Activated CD4-positive, alpha-beta T cell treated with anti-CD3 and anti-CD28 coated beads, Interleukin-2, amount 50 U/mL, for 24 hours (primary cell): ENCODE results near the gene KLF6.

ENCODE experiments used
- DNase-seq, 2 donors: peaks; one replicate each; pipeline ENCODE4 v3.0.0-alpha.2; 2020; ENCODE audit warnings: low read depth in 1 of 2, low spot score in 1 of 2

Gene KLF6

DNA sequence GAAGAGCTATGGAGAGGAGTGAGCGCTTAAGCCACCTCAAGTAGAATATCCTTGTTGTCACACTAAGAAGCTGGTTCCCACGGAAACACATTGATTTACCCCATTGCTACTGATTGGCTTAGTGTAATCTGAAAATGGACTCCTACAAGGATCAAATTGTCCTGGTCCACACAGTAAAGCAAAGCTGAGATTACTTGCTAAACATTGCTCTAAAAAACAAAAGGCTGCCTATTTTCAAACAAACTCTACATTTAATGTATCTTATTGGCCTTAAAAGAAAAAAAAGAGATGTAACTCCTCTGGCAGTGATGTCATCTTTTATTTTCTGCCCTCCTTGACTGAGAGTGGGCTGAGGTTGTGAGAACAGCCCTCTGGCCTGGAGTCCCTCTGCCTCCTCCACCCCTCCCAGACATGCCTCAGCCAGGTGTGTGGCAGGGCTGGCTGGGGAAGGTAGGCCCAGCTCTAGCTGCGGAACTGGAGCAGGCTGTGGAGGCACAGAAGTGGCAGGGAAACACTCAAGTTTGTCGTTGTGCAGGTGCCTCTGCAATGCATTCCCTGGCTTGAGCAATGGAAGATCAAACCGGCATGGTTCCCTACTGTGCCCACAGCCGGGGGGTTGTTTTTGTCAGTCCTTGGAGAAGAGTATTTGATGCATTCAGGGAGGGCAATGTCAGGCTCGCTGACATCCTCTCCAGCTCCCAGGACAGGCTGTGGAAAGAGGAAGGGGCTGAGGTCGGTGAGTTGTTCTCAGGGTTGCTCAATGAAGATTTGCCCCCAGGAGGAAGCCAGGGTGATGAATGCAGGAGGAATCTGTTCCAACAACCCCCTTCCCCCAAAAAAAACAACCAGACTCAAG lies 9.1 kb downstream of the KLF6 start:
- DNase-seq = no peak

DNA sequence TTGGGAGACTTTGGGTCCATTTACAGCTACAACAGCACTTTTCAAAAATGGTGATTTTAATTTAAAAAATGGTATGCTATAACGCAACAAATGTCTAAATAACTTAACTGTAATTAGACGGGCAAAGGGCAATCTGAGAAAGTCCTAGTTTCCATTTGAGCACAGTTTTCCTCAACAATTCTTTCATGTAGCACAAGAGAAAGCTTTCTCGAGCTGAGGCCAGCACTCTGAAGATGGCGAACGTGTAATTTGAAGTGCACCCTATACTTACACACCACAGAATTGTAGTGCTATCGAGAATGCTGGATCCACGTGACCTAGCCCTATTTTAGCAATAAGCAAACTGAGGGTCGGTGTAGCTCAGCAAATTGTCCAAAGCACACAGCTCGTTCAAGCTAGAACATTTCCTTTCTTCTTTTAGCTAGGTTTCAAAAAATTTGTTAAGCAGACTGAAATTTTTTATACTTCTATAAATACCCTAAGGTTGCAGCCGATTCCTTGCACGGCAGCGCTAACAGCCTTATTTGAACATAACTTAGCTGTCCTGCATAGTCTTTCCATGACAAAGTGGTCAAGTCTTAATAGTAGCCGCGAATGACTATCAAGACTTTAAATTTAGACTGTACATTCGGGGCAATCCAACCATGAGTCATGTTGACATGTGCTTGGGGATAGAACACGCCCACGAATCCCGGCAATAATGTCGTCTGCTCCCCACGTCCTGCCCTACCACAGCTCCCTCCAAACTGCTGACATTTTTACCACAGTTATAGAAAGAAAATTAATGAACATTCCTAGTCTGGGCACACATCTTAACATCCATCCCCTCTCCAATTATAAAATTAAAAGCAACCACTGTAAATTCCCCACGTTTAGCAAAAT lies 10.0 kb downstream of the KLF6 start:
- no peak for DNase-seq

- DNase-seq = no peak
Observed at GRCh38 chr10:3774018-3774813, 10.8 kb downstream of the KLF6 start.

DNA sequence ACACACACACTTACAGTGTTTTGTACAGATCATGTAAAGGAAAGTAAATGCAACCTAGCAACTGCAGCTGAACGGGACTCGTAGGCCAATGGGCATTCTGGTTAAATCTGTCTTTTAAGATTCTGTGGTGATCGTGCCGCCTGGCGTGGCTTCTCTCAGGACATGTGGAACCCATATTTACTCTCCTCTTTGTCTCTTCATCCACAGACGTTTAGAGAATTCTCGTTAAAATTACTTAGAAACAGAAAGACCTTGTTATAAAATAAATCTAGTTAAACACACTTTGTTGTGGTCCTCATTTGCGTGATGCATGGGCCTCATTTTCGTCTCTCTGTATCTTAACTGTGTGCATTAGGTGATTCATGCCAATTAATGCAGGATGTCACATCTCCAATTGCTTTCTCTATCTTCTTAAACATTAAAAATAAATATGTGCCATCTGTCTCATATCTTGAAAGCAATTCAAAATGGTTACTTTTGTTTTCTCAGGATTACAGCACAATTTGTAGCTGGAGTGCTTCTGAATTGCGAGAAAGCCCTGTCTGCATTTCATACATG lies 11.5 kb downstream of the KLF6 start:
- DNase-seq = no peak

DNA sequence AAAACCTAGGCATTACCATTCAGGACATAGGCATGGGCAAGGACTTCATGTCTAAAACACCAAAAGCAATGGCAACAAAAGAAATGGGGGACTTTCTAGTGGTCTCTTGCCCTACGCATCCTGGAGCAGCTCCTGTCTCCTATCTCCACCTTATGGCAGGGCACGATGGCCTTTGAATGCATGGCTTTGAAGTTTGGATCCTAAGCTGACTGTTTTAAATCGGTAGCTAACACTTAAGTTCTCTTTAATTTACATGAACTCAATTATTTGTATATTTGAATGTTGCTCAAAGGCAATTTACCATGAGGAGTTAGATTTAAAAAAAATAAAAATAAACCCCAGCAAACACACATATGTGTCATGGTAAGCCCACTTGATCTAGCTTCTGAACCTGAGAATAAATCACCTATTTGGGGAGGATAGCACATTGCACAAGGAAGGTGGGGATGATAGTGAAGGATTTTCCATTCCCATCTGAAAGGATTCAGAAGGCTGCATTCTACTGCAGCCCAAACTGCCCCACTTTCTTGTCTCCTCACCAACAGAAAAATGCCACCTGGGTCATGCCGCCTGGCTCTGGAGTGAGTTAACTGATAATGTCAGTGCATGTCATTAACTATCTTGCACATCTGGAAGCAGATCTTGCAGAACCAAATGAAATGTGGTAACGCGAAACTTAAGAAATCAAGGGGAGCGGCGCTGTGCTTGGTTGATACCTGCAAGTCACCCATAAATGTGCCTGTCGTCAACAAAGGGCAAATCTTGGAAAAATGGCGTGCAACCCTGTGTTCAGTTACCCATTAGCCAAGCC lies 12.4 kb downstream of the KLF6 start:
- no peak for DNase-seq

DNA sequence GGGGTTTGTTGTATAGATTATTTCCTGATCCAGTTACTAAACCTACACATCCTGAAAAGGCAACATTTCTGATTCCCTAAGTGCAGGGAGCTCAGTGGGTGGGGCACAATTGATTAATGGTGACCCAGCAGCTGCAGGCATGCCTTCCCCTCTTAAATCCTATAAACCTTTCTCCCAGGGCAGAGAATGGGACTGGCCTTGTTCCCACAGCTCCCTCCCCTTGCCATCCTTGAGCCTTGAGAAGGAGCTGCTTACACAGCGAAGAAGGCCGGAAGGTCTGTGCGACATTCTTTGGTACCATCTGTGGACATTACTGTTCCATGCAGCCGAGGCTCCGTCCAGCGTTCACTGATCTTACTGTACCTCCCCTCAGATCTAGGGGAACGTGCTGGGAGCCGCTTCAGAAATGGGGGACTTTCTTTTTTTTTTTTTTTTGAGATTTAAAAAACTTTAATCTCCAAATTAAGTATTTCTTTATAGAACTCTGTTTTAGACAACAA lies 14.3 kb downstream of the KLF6 start:
- DNase-seq = no peak

GRCh38 chr10:3769556-3769955 lies 15.5 kb downstream of the KLF6 start:
- DNase-seq = no peak

- no peak for DNase-seq
Observed at GRCh38 chr10:3766046-3766756, 18.8 kb downstream of the KLF6 start.

GRCh38 chr10:3765146-3765545 lies 19.9 kb downstream of the KLF6 start:
- no peak for DNase-seq

DNA sequence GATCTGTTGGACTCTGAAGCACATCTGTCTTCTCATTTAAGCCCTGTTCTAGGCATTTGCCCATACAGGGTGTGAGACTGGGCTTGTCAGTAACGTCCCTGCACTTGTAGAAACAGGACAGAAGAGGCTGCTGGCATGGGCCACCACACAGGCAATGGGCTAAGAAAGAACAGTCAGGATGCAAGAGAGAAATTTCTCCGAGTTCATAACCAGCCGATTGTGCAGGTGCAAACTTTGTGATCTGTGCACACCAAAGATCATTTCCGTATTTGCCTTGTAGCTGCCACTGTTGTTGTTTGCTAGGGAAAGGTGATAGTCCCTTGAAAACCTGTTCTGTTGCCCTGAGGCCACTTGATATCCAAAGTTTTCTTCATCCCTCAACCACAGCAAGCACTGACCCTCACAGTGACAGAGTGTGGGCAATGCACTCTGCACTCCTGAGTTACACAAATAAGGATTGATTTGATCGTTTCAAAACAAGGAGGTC lies 20.3 kb downstream of the KLF6 start:
- DNase-seq = no peak

DNA sequence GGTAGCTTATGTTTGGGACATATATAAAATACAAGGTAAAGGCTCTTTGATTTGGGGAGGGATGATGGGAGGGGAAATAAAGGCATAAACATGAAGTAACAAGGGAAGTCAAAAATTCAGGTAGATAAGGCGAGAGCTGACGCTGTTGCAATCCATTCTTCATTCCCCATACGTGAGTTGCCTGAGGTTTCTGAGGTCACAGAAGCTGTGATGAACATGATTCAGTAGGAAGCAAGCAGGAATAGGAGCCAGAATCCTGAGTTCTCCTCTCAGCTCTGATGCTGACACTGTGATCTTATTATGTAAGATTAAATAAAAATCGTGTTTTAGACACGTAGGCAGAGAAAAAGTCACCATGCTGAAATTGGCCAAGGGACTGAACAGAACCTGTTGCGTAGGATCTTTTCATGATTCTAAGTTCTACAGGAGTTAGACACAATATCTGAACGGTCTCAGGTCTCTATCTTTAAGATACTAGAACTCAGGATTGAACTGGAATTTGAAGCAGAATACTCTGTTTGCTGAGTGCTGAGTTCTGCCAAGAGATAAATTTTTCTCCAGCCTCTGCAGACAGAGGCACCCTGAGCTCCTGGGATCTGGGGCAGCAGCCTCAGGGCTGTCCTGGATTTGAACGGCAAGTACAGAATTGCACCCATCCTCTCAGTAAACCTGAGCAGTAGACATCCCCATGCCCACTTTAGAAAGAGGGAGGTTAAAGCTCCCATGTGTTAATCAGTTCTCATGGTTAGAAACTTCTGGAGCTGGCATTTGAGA lies 21.0 kb downstream of the KLF6 start:
- DNase-seq = no peak

DNA sequence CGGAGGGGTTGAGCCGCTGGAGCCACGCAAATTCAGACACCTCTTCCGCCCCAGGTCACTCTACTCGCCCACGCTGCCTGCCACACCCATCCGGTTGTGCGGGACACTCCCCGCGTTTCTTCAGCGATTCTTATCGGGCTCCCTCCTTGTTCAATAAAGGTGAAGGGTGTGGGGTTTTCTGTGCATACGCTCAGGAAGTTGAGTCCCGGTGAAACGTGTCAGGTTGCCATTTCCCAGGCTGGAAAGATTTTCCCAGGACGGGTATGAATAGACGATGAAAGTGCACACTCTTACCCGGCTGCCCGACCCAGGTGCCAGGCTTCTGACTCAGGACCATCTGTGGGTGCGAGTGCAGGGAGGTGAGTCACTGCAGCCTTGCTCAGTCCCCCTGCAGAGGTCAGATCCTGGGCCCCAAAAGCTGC lies 22.0 kb downstream of the KLF6 start:
- no peak for DNase-seq

DNA sequence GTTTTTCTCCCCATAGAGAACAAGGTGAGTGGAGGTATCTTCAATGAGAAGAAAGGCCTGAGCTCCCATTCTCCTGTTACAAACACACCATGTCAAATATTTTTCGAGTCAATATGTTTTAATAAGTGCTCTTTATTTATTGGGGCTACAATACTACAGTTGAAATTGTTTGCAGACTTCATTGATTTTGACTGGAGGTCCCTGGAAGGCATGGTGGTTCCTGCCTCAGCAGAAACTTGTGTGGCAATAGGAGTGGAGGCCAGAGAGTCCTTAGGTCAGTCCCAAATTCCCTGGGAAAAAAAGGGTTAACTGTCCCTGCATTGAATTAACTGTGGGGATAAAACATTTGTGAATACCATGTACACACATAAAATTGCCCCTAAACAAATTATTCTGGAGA lies 22.7 kb downstream of the KLF6 start:
- no peak for DNase-seq

DNA sequence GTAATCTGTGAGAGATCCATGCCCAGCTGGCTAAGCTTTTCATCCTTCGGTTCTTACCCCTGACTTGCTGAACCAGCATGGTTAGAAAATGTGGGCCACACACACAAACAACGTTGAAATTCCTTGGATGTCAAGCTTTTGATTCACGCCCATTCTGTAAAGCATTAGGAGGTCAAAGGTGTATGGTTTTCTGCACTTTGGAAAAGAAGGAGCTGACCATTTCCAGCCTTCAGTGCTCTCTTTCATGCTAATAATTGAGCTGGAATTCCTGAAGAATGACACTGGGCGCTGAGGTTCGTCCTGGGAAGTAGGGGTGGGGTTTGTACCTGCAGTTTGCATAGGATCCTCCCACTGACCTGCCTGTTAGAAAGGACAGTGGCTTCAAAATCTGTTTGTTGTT lies 23.1 kb downstream of the KLF6 start:
- DNase-seq = no peak

DNA sequence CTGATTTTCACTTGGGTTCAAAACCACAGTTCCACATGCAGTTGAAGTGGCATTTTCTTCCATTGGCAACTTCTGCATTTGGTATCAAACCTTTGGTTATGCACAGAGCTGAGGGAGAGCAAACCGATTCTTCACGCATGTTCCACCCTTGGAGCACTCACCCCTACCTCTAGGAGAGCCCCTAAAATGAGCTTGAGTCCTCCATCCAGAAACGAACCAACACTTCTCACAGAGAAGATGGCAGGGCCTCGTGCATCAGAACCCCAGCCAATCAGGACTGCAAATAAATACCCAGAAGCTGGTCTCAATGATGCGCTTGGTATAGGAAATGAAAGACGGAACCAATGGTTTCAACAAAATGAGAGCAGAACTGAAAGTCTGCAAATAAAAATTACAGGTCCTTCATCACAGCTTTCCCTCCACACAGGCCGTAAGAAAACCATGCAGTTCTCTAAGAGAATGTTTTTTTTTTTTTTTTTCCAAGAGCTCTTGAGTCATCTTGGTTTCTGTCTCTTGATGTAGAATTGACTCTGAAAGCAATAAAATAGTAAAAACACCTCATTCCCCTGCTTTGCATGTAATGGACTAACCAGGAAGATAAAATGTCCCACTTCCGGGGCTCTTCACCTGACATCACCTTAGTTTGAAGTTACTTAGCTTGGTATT lies 23.9 kb downstream of the KLF6 start:
- no peak for DNase-seq

GRCh38 chr10:3760083-3760482 lies 24.9 kb downstream of the KLF6 start:
- no peak for DNase-seq

DNA sequence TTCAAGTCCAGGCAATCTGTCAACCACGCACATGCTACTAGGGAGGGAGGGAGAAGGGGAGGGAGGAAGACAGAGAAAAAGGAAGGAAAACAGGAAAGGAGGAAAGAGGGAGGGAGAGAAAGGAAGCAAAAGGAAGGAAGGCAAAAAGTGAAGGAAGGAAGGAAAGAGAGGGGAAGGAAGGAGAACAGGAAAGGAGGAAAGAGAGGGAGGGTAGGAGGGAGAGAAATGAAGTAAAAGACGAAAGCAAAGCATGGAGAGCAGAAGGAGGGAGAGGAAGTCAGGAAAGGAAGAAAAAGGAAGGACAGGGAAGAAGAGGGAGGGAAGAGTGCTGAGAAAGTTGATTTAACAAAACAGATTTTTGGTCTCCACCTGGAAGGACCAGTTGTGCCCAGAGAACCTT lies 25.6 kb downstream of the KLF6 start:
- no peak for DNase-seq

GRCh38 chr10:3758491-3758970 lies 26.5 kb downstream of the KLF6 start:
- no peak for DNase-seq
